ENCODE results near the gene GRM6.

GRM6 gene

DNA sequence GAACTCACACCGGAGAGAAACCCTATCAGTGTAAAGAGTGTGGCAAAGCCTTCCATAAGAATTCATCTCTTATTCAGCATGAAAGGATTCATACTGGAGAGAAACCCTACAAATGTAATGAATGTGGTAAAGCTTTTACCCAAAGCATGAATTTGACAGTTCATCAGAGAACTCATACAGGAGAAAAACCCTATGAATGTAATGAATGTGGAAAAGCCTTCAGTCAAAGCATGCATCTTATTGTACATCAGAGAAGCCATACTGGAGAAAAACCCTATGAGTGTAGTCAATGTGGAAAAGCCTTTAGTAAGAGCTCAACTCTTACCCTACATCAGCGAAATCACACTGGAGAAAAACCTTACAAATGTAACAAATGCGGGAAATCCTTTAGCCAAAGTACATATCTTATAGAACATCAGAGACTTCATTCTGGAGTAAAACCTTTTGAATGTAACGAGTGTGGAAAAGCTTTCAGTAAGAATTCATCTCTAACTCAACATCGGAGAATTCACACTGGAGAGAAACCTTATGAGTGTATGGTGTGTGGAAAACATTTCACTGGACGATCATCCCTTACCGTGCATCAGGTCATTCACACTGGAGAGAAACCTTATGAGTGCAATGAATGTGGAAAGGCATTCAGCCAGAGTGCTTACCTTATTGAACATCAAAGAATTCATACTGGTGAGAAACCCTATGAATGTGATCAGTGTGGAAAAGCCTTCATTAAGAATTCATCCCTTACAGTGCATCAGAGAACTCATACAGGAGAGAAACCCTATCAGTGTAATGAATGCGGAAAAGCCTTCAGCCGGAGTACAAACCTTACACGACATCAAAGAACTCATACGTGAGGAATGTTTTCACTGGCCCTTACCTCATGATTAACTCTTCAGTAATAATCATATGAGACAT, 63.0 kb downstream of the GRM6 start:
- TF ChIP-seq CREB1 (IDR thresholded peaks at IDR 0.05; ENCODE audit: low read depth) (no peak), USF1 (IDR thresholded peaks at IDR 0.05) (no peak), YY1 (IDR thresholded peaks at IDR 0.05; ENCODE audit: low read depth) (no peak), EGR1 (IDR thresholded peaks at IDR 0.05) (no peak), EP300 (IDR thresholded peaks at IDR 0.05; ENCODE audit: borderline replicate concordance) (no peak), RAD21 (IDR thresholded peaks at IDR 0.05; ENCODE audit: low read depth) (no peak), TAF1 (IDR thresholded peaks at IDR 0.05; ENCODE audit: low read depth) (no peak), MAX (IDR thresholded peaks at IDR 0.05) (no peak), TEAD4 (IDR thresholded peaks at IDR 0.05) (no peak), ZBTB7A (IDR thresholded peaks at IDR 0.05; ENCODE audit: low read depth) (no peak), NFIC (IDR thresholded peaks at IDR 0.05) (no peak), CEBPB (IDR thresholded peaks at IDR 0.05) (no peak), FOXM1 (IDR thresholded peaks at IDR 0.05; ENCODE audit: borderline replicate concordance, low read depth) (no peak), TCF12 (IDR thresholded peaks at IDR 0.05; ENCODE audit: low read depth) (no peak)
- TF ChIP-seq, protein P1, sequence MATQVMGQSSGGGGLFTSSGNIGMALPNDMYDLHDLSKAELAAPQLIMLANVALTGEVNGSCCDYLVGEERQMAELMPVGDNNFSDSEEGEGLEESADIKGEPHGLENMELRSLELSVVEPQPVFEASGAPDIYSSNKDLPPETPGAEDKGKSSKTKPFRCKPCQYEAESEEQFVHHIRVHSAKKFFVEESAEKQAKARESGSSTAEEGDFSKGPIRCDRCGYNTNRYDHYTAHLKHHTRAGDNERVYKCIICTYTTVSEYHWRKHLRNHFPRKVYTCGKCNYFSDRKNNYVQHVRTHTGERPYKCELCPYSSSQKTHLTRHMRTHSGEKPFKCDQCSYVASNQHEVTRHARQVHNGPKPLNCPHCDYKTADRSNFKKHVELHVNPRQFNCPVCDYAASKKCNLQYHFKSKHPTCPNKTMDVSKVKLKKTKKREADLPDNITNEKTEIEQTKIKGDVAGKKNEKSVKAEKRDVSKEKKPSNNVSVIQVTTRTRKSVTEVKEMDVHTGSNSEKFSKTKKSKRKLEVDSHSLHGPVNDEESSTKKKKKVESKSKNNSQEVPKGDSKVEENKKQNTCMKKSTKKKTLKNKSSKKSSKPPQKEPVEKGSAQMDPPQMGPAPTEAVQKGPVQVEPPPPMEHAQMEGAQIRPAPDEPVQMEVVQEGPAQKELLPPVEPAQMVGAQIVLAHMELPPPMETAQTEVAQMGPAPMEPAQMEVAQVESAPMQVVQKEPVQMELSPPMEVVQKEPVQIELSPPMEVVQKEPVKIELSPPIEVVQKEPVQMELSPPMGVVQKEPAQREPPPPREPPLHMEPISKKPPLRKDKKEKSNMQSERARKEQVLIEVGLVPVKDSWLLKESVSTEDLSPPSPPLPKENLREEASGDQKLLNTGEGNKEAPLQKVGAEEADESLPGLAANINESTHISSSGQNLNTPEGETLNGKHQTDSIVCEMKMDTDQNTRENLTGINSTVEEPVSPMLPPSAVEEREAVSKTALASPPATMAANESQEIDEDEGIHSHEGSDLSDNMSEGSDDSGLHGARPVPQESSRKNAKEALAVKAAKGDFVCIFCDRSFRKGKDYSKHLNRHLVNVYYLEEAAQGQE (IDR thresholded peaks at IDR 0.05; ENCODE audit: low read depth) = no peak

Data from Ishikawa (cell line).